C1 segment of cervical spinal cord (tissue), 14 donors: ENCODE data around the gene LRIT1.

Source experiments
- DNase-seq, 14 donors: peaks; one replicate each; lab custom pipeline; 2025; lab: John Stamatoyannopoulos, UW

LRIT1 gene

GRCh38 chr10:84193846-84194423, 47.4 kb downstream of the LRIT1 start:
- no peak for DNase-seq

GRCh38 chr10:84193327-84193726, 48.0 kb downstream of the LRIT1 start:
- no peak for DNase-seq

- DNase-seq: no peak
These were observed 50.2 kb downstream of the LRIT1 start for GRCh38 chr10:84191106-84191505.

GRCh38 chr10:84190621-84191020, 50.7 kb downstream of the LRIT1 start:
- DNase-seq: no peak

- DNase-seq: no peak
These were observed 52.5 kb downstream of the LRIT1 start for GRCh38 chr10:84188815-84189214.

- DNase-seq: no peak
These were observed 55.7 kb downstream of the LRIT1 start for GRCh38 chr10:84185526-84186175.

- no peak for DNase-seq
These were observed 56.8 kb downstream of the LRIT1 start for GRCh38 chr10:84184517-84184916.

GRCh38 chr10:84181631-84182030, 59.7 kb downstream of the LRIT1 start:
- no peak for DNase-seq
